Measurements from ENCODE around the gene GRB10.

The GRB10 gene

DNA sequence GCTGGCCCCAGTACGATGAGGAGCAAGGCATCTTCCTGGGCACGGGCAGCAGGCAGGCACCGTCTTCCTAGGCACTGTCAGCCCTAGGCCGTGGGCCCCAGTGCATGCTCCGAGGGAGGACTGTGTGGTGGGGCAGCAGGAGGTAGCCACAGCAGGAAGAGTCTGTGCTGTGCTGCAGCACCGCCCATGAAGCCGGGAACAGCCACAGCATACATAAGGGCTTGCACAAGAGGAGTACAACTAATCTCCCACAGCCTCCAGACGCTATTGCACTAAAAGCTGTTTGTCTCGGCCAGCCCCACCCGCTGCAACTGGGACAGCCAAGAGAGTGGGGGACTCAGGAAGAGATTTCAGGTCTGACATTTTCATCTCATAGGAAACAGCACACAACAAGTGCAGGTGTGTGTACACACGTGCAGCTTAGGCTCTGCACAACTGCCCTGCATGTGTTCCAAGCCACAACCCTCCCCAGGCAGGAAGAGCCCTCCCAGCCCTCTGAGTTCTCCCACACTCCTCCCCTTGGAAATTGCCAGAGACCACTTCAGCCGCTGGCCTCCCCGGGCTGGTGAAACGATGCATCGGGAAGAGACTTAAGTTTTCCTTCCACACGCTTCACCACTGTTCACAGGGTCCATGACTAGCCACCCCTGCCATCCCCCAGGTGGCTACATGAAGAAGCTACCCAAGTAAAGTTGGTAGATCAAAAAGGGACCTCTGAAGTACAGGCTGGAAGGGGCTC lies 129.4 kb downstream of the GRB10 start:
- no peak for DNase-seq (ENCODE audit: low spot score)

DNA sequence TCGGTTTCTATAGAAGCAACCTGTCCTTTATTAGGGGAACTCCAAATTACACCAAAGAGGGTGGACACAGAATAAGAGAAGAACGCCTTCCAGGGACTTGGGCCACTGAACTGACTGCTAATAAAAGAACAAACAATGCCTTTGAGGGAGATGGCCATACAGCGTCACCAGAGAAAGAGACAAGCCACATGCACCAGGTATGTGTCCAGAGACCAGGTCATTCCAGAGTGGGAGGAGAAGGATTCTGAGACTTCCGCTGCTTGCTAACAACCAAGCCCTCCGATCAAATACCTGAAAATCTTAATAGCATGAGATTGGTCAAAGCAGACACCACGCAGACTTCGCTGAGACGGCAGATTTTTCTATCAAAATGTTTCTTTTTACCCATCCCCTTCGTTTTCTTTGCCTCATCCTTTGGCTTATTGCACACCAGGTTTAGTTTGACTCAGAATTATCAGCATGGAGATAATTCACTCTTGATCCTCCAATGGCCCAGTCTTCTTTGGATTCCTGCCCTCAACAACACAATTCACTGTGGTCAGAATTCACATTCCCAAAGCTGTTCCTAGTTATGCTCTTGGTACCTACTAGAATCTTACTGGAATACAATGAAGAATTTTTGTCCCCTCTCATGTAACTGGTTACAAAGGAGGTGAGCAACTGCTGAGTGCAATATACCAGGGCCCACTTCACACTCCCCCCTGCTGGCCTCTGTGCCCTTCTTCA lies 130.1 kb downstream of the GRB10 start:
- no peak for DNase-seq (ENCODE audit: low spot score)

DNA sequence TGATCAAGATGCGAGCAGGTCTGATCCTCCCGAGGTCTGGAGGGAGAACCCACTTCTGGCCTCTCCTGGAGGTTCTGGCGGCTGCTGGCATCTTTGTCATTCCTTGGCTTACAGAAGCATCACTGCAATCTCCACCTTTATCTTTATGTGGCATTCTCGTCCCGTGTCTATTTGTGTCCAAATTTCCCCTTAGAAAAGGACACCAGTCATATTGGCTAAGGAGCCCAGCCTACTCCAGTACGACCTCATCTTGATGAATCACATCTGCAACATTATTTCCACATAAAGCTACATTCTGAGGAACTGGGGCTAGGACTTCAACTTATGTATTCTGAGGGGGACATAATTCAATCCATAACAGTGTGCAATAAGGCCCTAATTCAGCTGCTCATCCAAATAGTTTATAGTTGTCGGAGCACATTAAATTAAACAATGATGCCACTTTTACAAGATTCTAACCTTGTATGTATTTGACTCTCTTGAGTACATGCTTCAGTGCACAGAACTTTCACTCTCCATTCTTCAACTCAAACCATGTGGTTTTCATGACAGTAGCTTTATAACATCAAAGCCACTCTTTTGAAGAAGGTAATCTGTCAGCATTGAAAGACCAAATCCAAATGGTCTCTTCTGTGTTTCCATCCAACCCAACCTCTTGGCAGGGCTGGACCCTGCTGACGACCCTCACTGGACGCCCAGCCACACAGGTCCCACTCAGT lies 131.3 kb downstream of the GRB10 start:
- no peak for DNase-seq (ENCODE audit: low spot score)

DNA sequence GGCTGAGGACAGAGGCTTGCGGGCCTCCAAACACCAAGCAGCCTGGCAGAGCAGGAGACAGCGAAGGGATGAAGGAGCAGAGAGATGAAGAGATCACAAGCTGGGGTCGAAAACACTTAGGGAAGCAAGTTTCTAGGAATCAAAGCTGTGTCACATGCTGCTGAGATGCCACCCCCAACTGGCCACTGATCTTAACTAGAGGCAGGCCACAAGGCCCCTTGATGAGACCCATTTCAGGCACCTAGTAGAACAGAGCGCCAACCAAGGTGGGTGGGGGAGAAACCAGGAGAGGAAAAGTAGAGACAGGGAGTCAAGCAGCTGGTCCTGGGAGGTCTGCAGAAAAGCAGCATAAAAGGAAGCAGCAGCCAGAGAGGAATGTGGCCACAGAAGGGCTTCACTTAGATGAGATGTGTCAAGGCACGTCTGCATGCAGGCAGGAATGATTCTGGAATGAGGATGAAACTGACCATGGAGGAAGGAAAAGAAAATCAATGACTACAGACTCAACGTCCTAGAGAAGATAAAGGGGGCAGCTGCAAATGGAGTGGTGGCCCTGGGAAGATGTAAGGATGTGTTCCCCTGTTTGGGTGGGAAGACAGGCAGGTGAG lies 132.5 kb downstream of the GRB10 start:
- DNase-seq (ENCODE audit: low spot score): no peak

DNA sequence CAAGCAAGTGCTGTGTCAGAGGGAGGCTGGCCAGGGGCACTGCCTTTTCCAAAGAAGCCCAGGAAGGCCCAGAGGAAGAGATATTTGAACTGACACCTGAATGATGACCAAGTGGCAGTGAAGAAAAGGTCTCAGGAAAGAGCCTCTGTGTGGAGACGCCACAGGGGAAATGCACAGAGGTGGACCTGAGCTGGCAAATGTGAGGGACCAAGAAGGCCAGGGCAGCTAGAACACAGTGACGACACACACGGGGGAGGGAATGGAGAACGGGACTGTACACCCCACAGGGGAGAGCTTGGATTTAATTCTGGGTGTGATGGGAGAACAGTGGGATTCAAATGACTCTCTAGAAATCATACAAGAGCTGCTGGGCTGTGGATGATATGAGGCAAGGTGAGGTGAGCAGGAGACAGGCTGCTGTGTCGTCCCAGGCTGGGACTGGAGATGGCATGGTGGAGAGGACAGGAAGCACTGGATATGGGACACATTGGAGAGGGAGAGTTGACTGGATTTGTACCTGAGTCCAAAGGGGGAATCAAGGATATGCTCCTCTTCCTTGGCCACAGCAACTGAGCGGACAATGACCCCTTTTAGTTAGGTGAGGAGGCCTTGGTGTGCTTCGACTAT lies 133.3 kb downstream of the GRB10 start:
- DNase-seq (ENCODE audit: low spot score): no peak

DNA sequence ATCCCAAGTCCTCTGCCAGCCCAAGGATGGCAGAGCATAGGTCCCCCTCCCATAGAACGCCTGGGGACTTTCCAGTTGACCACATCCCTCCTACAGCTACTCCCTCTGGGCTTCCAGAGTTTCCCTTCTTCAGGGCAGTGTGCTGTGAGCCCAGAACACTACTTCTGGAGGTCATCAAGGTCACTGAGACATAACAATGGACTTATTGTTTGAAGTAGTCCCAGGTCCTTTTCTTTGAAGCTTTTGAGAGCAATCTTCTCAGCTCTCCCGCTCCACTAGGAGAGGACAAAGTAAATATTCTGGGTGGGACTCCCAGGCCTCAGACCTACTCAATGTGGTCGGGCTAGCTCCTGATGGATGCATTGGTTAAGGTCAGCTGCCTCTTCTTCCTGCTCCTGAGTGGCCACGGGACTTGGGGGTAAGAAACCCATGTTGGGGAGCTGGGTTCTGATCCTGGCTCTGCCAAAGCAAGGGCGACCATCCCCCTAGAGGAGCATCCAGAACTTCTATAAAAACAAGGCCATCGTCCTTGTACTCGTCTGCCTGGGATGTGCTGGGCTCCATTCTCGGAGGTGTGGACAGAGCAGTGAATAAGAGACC lies 134.0 kb downstream of the GRB10 start:
- DNase-seq (ENCODE audit: low spot score): no peak

DNA sequence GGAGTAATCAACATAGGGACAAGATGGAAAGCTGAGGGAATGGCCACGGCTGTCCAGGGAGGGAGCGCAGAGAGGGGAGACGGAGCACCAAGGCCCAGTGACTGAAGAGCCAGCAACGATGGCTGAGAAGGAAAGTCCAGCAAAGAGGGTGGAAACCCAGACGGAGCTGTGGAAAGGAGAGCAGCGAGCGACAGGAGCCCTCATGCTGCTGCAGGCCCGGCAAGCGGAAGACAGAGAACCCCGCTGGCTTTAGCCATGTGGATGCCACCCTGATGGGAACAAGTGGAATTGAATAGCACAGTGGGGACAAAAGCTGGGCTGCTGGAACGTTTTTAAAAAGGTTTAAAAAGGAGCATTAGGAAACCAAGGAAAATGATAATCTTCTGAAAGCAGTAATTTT lies 134.6 kb downstream of the GRB10 start:
- no peak for DNase-seq (ENCODE audit: low spot score)

DNA sequence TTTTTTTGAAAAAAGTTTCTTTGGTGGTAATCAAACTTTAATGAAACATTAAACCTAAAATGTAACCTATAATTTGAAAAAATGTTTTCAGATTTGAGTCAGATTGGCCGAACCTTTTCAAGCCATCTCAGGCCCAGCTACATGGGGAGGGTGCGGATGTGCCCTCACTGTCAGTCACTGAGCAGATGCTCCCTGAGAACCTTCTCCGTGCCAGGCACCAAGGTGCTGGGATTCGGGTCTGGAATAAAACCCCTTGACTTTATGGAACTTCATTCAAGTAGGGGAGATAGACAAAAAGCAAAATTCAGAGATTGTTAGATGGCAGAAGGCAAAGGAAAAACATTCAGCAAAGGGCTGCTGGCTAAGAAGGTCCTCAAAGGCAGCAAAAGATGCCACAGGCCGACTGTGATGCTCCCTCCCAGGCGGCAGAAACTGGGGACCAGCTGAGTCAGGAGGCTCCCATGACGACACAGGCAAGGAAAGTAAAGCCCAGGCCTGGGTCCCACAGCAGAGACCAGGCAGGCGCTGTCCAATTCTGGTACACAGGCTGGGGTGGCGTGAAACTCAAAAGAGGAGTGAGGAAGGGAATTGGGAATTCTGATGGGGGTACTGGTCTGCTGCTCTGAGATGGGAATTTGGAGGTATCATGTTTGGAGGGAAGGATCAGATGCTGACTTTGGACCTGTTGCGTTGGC lies 135.3 kb downstream of the GRB10 start:
- no peak for DNase-seq (ENCODE audit: low spot score)

DNA sequence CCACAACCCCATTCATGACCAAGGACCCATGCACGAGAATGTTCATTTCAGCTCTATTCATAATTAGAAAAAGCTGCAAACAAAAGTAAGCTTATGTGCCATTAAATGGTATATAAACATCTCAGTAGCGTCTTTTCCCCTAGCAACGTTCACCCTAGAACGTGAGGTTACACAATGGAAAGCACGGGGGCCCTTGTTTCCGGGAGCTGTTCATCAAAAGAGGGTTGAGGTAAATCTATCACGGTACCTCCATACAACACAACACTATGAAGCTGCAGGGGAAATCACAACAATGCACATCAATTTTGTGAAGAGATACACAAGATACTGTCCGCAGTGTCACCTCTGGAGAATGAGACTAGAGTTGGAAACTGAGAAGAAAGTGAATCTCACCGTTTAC lies 136.6 kb downstream of the GRB10 start:
- no peak for DNase-seq (ENCODE audit: low spot score)

DNA sequence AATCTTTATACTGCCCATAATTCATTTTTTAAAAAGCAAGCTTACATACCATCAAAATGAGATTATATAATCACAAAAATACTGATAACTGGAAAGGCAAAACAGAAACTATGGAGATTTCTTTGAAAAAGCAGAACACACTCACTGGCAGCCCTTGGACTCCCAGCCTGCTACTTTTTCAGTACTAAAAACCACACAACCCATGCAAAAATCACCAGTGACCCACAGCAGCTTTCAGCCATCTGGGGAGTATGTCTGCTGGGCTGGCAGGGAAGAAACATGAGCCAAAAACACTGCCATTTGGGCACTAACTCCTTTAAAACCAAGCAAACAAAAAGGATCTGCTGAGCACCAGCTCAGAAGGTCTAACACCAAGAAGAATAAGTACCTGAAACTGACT lies 137.5 kb downstream of the GRB10 start:
- DNase-seq (ENCODE audit: low spot score): no peak

DNA sequence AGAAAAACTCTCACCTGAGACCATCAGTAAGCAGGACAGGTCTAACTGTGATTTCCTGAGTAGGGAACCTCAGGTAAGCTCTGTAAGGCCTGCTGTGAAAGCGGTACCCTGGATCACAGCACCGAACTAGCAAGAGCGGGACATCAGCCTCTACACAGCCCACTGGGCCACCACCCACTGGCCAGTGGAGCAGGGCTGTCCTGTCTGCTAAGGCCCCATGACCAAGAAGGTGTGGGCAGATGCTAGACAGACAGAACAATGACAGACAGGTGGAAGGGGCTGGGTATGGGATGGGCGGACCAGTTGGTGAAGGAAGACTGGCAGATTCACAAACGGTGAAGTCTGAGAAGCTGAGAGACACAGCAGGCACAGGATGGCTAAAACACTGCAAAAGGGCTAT lies 138.1 kb downstream of the GRB10 start:
- DNase-seq (ENCODE audit: low spot score): no peak

DNA sequence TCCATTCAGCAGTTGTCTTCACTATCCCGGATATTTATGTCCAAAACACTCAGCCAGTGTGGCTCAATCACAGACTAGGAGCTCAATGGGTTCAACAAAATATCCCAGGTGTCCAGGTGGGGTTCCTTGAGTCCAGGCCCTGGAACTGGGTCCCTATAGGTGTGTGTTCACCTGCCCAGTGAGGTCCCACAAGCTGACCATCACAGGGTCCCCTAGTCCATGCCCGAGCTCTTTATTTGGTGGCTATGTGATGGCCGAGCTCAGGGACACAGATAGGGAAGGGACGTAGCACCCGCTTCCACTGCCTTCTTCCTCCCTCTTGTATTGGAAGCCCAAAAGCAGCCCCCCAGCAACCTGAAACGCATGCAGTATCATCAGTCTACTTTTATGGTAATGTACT lies 138.6 kb downstream of the GRB10 start:
- no peak for DNase-seq (ENCODE audit: low spot score)

DNA sequence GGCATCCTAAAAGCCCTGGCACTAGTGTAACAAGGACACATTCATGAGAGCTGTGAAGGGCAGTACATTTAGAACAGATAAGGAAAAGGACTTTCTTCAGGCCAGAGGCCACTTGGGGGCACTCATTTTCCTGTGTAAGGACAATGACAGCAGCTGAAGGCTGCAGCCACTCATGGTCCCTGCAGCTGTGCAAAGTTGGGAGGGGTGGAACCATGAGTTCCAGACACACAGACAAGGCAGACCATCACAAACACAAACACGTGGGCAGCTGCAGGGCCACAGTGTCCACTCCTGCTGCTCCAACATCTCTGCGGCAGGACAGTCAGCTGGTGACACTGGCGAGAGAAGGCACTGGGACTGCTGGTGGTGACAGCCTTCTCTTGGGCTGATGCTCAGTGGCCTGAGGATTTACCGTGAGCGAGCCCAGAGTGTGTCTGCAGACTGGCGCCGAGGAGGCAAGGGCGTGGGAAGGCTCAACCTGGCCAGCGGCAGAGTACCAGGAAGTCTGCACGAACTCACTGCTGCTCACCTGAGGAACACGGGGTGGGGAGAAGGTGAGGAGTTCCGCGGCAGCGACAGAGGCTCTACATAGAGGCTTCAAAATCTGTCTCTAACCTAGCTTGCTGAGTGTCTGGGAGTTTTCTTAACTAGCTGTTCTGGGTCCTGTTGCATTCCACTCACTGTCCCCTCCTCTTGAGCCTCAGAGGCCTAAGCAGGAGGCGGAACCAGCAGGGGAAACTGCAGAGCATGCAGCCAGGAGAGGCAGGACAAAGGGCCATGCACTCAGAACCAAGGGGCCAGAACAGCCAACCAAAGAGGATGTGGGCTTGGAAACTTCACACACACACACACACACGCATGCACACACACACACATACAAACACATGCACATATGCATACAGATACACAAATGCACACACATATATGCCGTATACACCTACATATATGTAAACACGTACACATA lies 141.0 kb downstream of the GRB10 start:
- DNase-seq (ENCODE audit: low spot score): no peak

DNA sequence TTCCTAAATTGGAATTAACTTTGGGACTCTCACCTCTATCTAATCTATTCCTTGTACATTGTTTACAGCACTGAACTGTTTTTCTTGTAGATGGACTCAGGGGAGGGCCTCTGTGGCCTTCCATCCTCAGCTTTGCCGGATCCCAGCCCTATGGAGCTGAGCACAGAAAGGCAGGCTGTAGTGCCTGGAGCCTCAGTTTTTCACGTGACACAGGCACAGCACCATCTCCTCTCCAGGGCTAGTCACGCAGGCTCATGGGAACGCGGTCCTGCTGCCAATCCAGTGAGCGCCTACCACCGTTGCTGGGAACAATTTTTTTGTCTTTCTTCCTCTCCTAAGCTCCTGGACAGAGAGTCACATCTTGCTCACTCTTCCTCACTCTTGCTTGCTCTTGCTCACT lies 141.9 kb downstream of the GRB10 start:
- no peak for DNase-seq (ENCODE audit: low spot score)

DNA sequence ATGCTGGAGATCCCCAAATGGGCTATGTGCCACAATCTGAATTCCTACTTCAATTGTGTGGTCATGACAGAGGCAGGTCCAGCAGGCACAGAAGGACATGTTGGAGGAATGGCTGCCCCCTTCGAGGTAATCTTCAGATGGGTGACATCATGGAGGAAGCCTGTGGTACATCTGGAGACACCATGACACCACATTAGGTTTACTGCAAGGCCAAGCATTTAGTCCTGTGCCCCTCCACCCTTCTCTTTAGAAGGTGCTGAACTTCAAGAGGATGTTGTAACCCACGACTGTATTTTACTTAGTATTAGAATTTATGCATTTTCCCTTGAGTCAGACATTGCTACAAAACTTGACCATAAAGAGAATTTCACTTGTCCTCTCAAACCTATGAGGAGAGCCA lies 142.4 kb downstream of the GRB10 start:
- no peak for DNase-seq (ENCODE audit: low spot score)

DNA sequence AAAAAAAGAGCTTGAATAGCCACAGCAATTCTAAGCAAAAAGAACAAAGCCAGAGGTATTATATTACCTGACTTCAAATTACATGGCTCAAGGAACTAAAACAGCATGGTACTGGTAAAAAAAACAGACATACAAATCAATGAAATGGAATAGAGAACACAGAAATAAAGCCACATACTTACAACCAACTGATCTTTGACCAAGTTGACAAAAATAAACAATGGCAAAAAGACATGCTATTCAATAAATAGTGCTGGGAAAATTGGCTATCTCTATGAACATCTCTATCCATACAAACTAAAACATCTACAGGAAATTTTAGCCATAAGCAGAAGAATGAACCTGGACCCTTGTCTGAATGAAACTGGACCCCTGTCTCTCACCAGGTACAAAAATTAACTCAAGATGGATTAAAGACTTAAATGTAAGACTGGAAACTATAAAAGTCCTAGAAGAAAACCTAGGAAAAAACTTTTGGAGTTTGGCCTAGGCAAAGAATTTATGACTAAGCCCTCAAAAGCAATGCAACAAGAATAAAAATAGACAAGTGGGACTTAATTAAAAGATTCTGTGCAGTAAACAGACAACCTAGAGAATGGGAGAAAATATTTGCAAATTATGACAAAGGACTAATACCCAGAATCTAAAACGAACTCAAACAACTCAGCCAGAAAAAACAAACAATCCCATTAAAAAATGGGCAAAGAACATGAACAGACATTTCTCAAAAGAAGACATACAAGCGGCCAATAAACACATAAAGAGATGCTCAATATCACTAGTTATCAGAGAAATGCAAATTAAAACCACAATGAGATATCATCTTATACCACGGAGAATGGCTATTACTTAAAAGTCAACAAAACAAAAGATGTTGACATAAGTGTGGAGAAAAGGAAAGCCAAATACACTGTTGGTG lies 144.7 kb downstream of the GRB10 start:
- DNase-seq (ENCODE audit: low spot score): no peak

DNA sequence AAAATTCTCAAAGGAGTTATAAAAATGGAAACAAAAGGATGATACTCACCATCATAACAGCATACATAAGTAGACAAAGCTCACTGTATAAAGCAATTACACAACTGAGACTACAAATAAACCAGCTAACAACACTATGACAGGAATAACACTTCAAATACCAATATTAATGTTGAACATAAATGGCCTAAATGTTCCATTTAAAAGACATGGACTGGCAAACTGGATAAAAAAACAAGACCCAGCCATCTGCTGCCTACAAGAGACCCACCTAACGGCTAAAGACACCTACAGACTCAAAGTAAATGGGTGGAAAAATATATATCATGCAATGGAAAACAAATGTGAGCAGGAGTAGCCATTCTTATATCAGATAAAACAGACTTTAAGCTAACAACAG lies 148.3 kb downstream of the GRB10 start:
- no peak for DNase-seq (ENCODE audit: low spot score)

DNA sequence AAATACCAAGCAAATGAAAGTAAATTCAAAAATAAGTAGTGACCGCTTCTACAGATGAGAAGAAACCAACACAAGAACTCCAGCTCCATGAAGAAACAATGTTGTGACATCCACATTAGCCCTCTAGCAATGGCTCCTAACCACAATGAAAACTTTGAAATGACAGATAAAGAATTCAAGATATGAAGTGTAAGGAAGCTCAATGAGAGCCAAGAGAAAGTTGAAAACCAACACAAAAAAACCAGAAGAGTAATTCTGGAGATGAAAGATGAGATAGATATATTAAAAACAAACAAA lies 149.3 kb downstream of the GRB10 start:
- DNase-seq (ENCODE audit: low spot score): no peak

Measured in activated CD4-positive, alpha-beta T cell treated with anti-CD3 and anti-CD28 coated beads, Interleukin-2, Interleukin-4, amounts not matched to agents 100 ng/mL and 50 ng/mL, durations not matched to agents 16 hours and 8 hours (primary cell).